Bronchial epithelial cell (primary cell): ENCODE measurements around the gene PRODH2. TPM values are rescaled to one million over a fixed set of nuclear protein-coding genes. Genes with fewer than 3 reads are reported as not detected.

Experiments used
- DNase-seq: peaks from one replicate; pipeline ENCODE4 v3.0.0-alpha.2; 2010; ENCODE audit warnings: low read depth
- FAIRE-seq: peaks from 2 replicates; lab custom pipeline; 2011; peaks lifted over from hg19 to GRCh38; lab: Jason Lieb, UNC
- H3K27me3 ChIP-seq: 2 replicates; pipeline ENCODE4 v1.5.1; 2011; ENCODE audit warnings: low read length; ENCODE audit not compliant: control insufficient read depth, insufficient read depth
- H3K36me3 ChIP-seq: 2 replicates; pipeline ENCODE4 v1.5.1; 2011; ENCODE audit warnings: low read length; ENCODE audit not compliant: control insufficient read depth, insufficient read depth
- H3K4me3 ChIP-seq: 2 replicates; pipeline ENCODE4 v1.5.1; 2011; ENCODE audit warnings: mild to moderate bottlenecking, low read depth, low read length, control low read depth
- CTCF ChIP-seq: IDR thresholded peaks from 2 replicates; pipeline ENCODE4 v1.5.1; 2011; ENCODE audit warnings: mild to moderate bottlenecking, moderate library complexity, low read length, control low read depth, inconsistent platforms; ENCODE audit not compliant: insufficient read depth, severe bottlenecking
- total RNA-seq: library from RNA; depleted of rRNA; stranded (reverse); fragments of >200 nt; gene quantifications from 2 replicates; pipeline ENCODE4 v1.2.1, GENCODE V29; 2014

PRODH2 gene
- total RNA-seq, 1 donor from 2014 or later: not detected

DNA sequence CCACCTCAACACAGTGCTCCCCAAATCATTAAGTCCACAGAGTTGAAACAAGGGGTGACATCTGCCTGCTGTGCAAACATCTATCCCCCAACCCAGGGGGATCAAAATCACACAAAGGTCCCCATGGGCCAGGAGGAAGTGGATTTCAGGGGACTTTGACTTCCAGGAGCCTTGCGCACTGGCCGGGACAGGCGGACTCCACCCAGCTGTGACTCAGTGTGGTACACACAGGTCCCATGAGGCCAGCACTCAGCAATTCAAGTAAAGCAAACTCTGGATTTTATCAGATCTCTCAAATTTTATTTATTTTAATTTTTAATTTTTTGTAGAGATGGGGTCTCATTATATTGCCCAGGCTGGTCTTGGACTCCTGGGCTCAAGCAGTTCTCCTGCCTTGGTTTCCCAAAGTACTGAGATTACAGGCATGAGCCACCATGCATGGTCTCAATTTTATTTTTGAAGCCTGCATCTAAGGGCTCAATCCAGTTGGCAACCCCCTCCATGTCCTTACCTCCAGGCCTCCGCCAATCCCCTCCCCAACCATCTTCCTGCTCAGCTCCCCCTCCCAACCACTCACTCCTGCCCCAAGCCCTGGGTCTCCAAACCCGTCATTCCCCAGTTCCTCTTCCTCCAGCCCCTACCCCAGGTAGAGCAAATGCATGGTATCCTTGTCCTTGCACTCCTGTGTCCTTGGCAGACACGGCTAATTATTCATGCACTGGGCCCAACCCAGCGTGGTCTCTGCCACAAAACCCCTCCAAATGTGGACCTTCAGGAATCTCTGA lies 19.1 kb downstream of the PRODH2 start:
- DNase-seq (no peak), FAIRE-seq (no peak)
- Histone ChIP-seq H3K36me3 (no peaks in the 10 kb centered on the region), H3K4me3 (no peak overlapping the region), H3K27me3 (peaks cover 11% of the 10 kb centered on the region)
- no peak for TF ChIP-seq CTCF

DNA sequence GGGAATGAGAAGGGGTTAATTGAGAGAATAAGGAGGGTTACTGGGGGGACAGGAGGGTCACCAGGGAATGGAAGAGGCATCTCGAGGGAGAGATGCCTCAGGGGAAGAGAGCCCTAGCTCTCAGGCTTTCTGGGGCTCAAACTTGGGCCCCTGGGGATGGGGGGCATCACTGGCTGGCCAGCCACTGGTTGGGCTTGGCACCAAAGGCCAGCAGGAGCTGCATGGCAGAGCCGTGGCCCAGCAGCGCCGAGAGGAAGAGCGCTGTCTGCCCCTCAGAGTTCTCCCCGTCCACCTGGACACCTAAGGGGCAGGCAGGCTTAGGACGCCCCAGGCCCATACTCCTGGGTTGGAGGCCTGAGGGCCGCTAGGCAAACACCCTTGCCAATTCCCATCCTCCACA lies 19.8 kb downstream of the PRODH2 start:
- FAIRE-seq (no peak), DNase-seq (no peak)
- Histone ChIP-seq H3K27me3 (peaks cover 11% of the 10 kb centered on the region), H3K36me3 (no peaks in the 10 kb centered on the region), H3K4me3 (no peak overlapping the region)
- TF ChIP-seq CTCF: no peak

GRCh38 chr19:35792312-35792711 lies 20.3 kb downstream of the PRODH2 start:
- H3K27me3 ChIP-seq: peaks cover 9% of the 10 kb centered on the region
- FAIRE-seq (no peak), DNase-seq (no peak)
- no peak overlapping the region for H3K4me3 ChIP-seq
- no peaks in the 10 kb centered on the region for H3K36me3 ChIP-seq
- TF ChIP-seq CTCF: no peak

- FAIRE-seq: no peak
- Histone ChIP-seq H3K4me3 (no peak overlapping the region), H3K36me3 (no peaks in the 10 kb centered on the region), H3K27me3 (peaks cover 7% of the 10 kb centered on the region)
- TF ChIP-seq CTCF: no peak
- no peak for DNase-seq
Observed at GRCh38 chr19:35791814-35792279, 20.8 kb downstream of the PRODH2 start.

DNA sequence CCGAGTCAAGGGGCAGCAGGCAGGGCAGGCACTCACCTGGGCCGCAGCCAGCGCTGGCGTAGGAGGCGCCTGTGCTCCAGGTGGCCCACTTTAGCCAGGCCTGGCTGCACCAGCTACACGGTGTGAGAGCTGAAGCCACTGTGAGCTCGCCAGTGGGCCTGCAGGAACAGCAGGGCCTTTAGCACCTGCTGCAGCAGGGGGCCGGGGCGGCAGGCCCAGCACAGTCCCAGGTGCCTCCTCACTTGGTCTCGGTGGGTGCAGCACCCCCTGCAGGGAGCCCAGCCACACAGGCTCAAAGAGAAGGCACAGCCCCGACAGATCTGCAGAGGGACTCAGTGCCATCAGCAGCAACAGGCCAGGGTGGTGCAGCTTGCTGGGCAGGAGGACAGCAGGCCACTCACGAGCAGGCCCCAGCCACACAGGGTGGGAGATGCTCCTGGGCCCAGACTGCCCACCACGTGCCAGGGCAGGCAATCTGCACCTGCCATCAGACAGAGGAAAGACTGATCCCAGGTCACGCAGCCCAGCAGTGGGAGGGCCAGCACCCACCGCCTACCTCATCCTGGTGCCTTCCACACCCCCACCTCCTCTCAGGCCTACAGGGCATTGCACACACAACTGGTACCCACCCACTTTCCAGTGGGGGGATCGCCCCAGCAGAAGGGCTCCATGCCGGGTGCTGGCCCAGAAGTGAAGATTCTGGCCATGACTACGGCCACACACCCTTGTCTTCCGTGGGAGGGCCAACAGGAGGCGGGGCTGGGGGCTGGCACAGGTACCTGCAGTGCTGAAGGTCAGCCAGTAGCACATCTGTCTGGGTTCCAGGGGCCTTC lies 21.4 kb downstream of the PRODH2 start:
- no peak for TF ChIP-seq CTCF
- FAIRE-seq (no peak), DNase-seq (no peak)
- Histone ChIP-seq H3K4me3 (no peak overlapping the region), H3K36me3 (no peaks in the 10 kb centered on the region), H3K27me3 (peaks cover 3% of the 10 kb centered on the region)
